A549 (cell line): ENCODE data around the gene GNB1. TPM values are rescaled to one million over a fixed set of nuclear protein-coding genes. Genes with fewer than 3 reads are reported as not detected.

Experiments
- ATAC-seq, 2 experiments: fragments of 200-7000 bp in 1 of 2; fragments of >200 bp in 1 of 2; cut with Nextera tagmentation in 1 of 2; cut with Tn5 transposase in 1 of 2; 3 replicates each; pipeline versions ENCODE4 v1.8.0 to v1.9.1; 2018 to 2020; ENCODE audit warnings: mild to moderate bottlenecking in 1 of 2, moderate library complexity in 1 of 2
- CTCF ChIA-PET: fragments of 300-600 bp; sonication (Branson Sonifier 250); formaldehyde crosslinking; extraction: SDS; loops from one replicate; lab custom pipeline; 2021; ENCODE audit warnings: antibody characterized with exemption, inconsistent platforms; lab: Yijun Ruan, JAX
- POLR2A ChIA-PET: fragments of 350-600 bp; formaldehyde crosslinking; extraction: SDS; loops from one replicate; lab custom pipeline; 2021; ENCODE audit warnings: antibody characterized with exemption, inconsistent platforms; lab: Yijun Ruan, JAX
- DNase-seq, 2 experiments: peaks; one replicate each; pipeline versions ENCODE4 v3.0.0 to v3.0.0-alpha.2; 2011 to 2016; ENCODE audit warnings: low read depth in 1 of 2, low spot score in 1 of 2
- FAIRE-seq: peaks from 2 replicates; lab custom pipeline; 2011; peaks lifted over from hg19 to GRCh38; lab: Jason Lieb, UNC
- H3K27ac ChIP-seq, 2 experiments: fragments of >200 bp; sonication (Bioruptor Twin); formaldehyde crosslinking; 3 replicates each; pipeline ENCODE4 v1.5.1; 2016 to 2017
- H3K4me1 ChIP-seq: fragments of >200 bp; sonication (Bioruptor Twin); formaldehyde crosslinking; 3 replicates; pipeline ENCODE4 v1.6.1; 2016
- H3K4me2 ChIP-seq: fragments of >200 bp; sonication (Bioruptor Twin); formaldehyde crosslinking; 3 replicates; pipeline ENCODE4 v1.6.1; 2016
- H3K4me3 ChIP-seq: fragments of >200 bp; sonication (Bioruptor Twin); formaldehyde crosslinking; 3 replicates; pipeline ENCODE4 v1.5.1; 2016
- H3K9me3 ChIP-seq: fragments of >200 bp; sonication (Bioruptor Twin); formaldehyde crosslinking; 3 replicates; pipeline ENCODE4 v1.6.1; 2016
- CBX2 ChIP-seq: fragments of 200-600 bp; sonication (generic); IDR thresholded peaks from 2 replicates; pipeline ENCODE4 v1.6.1; 2016; ENCODE audit warnings: low read depth, mild to moderate bottlenecking, borderline replicate concordance
- CBX8 ChIP-seq: fragments of 200-600 bp; sonication (generic); IDR thresholded peaks from 2 replicates; pipeline ENCODE4 v1.6.1; 2016
- CHD4 ChIP-seq: fragments of 200-600 bp; sonication (generic); IDR thresholded peaks from 2 replicates; pipeline ENCODE4 v1.6.1; 2016; ENCODE audit warnings: antibody characterized with exemption, mild to moderate bottlenecking, borderline replicate concordance
- CTCF ChIP-seq: fragments of >200 bp; sonication (Bioruptor Twin); formaldehyde crosslinking; IDR thresholded peaks from 3 replicates; pipeline ENCODE4 v1.5.1; 2016
- EHMT2 ChIP-seq: fragments of 200-600 bp; sonication (generic); IDR thresholded peaks from 2 replicates; pipeline ENCODE4 v1.6.1; 2016; ENCODE audit warnings: antibody characterized with exemption, low read depth, mild to moderate bottlenecking, moderate library complexity
- FOSB ChIP-seq: fragments of 250-450 bp; sonication (Bioruptor Pico); IDR thresholded peaks from 2 replicates; pipeline ENCODE4 v1.5.0; 2020; ENCODE audit warnings: mild to moderate bottlenecking, moderate library complexity
- FOXS1 ChIP-seq: fragments of 250-450 bp; sonication (Bioruptor Pico); IDR thresholded peaks from 2 replicates; pipeline ENCODE4 v1.5.0; 2020; ENCODE audit warnings: mild to moderate bottlenecking, moderate library complexity
- JUN ChIP-seq, 2 experiments: fragments of >200 bp; sonication (Bioruptor Twin); formaldehyde crosslinking; IDR thresholded peaks; 2 replicates in 1 of 2; 3 replicates in 1 of 2; pipeline ENCODE4 v1.6.1; 2016 to 2017
- PHF8 ChIP-seq: fragments of 200-600 bp; sonication (generic); IDR thresholded peaks from 2 replicates; pipeline ENCODE4 v1.6.1; 2016; ENCODE audit warnings: low read depth, mild to moderate bottlenecking, antibody characterized with exemption, moderate library complexity, borderline replicate concordance
- POLR2AphosphoS2 ChIP-seq: conservative IDR thresholded peaks from 2 replicates; pipeline ENCODE4 v1.6.1; 2012; ENCODE audit warnings: low read length, improper control_type of control experiment, inconsistent platforms
- RCOR1 ChIP-seq: fragments of 150-350 bp; IDR thresholded peaks from 2 replicates; pipeline ENCODE4 v1.6.1; 2014; ENCODE audit warnings: antibody characterized with exemption, low read length, low read depth
- SMC3 ChIP-seq: fragments of >200 bp; sonication (Bioruptor Twin); formaldehyde crosslinking; IDR thresholded peaks from 3 replicates; pipeline ENCODE4 v1.6.1; 2018; ENCODE audit warnings: inconsistent platforms
- TP53 ChIP-seq: fragments of 250-450 bp; sonication (Bioruptor Pico); IDR thresholded peaks from 2 replicates; pipeline ENCODE4 v1.5.0; 2021; ENCODE audit warnings: mild to moderate bottlenecking, moderate library complexity
- WGBS: methylation state at CpG from one replicate; pipeline ENCODE4 v1.1.6; 2017; ENCODE audit errors: missing lambda C conversion rate; 5-methylcytosine and 5-hydroxymethylcytosine counted together
- polyA plus RNA-seq, 4 experiments: library from polyadenylated mRNA; depleted of rRNA in 3 of 4; stranded (reverse); fragments of >200 nt; fragmentation: RNase III in 1 of 4; extraction: RNeasy Plus Mini Kit Qiagen cat#74134 plus additional on column Dnase treatment in 1 of 4; gene quantifications; 2 replicates in 3 of 4; 3 replicates in 1 of 4; pipeline ENCODE4 v1.2.3, GENCODE V29; 2011 to 2017
- TF ChIP-seq, protein P1 (sequence below): IDR thresholded peaks from 2 replicates; pipeline ENCODE4 v1.6.1; 2012
- TF ChIP-seq, protein P2 (sequence below): fragments of 150-350 bp; IDR thresholded peaks from 2 replicates; pipeline ENCODE4 v1.6.1; 2014; ENCODE audit warnings: low read depth, mild to moderate bottlenecking, low read length
- TF ChIP-seq, protein P3 (sequence below): fragments of 450-650 bp; IDR thresholded peaks from 2 replicates; pipeline ENCODE4 v1.6.1; 2014; ENCODE audit warnings: antibody characterized with exemption
- TF ChIP-seq, protein P4 (sequence below): fragments of >200 bp; sonication (Bioruptor Twin); formaldehyde crosslinking; IDR thresholded peaks from 2 replicates; pipeline ENCODE4 v1.6.1; 2016

Gene GNB1
- polyA plus RNA-seq, 2 of the 4 experiments (the other 2 are of a cell fraction): 159 to 270 TPM

GRCh38 chr1:1799716-1800115 is 91.2 kb downstream of the GNB1 start:
- no peaks in the 10 kb centered on the region for H3K9me3 ChIP-seq
- no peak for DNase-seq
- 93% methylated on average over 5 of the region's 5 CpGs for WGBS
- no peak overlapping the region for H3K27ac ChIP-seq
- no peak overlapping the region for H3K4me2 ChIP-seq
- ATAC-seq: no peak
- TF ChIP-seq PHF8: no peak
- no peak for TF ChIP-seq FOXS1
- TF ChIP-seq, protein P1, sequence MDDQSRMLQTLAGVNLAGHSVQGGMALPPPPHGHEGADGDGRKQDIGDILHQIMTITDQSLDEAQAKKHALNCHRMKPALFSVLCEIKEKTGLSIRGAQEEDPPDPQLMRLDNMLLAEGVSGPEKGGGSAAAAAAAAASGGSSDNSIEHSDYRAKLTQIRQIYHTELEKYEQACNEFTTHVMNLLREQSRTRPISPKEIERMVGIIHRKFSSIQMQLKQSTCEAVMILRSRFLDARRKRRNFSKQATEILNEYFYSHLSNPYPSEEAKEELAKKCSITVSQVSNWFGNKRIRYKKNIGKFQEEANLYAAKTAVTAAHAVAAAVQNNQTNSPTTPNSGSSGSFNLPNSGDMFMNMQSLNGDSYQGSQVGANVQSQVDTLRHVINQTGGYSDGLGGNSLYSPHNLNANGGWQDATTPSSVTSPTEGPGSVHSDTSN: no peak
- no peak for TF ChIP-seq POLR2AphosphoS2
- TF ChIP-seq FOSB (CRISPR knock-in tag): no peak
- no peak for TF ChIP-seq RCOR1
- TF ChIP-seq EHMT2: no peak
- no peak for TF ChIP-seq JUN (IDR thresholded peaks at IDR 0.05)
- no peak for TF ChIP-seq SMC3
- TF ChIP-seq, protein P2, sequence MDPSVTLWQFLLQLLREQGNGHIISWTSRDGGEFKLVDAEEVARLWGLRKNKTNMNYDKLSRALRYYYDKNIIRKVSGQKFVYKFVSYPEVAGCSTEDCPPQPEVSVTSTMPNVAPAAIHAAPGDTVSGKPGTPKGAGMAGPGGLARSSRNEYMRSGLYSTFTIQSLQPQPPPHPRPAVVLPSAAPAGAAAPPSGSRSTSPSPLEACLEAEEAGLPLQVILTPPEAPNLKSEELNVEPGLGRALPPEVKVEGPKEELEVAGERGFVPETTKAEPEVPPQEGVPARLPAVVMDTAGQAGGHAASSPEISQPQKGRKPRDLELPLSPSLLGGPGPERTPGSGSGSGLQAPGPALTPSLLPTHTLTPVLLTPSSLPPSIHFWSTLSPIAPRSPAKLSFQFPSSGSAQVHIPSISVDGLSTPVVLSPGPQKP: no peak
- no peak for TF ChIP-seq CBX8
- no peaks in the 10 kb centered on the region for H3K4me1 ChIP-seq
- no peak overlapping the region for H3K4me3 ChIP-seq
- CTCF ChIA-PET: no interaction called here
- FAIRE-seq: no peak
- POLR2A ChIA-PET: no interaction called here

GRCh38 chr1:1797731-1798341 is 93.1 kb downstream of the GNB1 start:
- WGBS: 98% methylated on average over 11 of the region's 11 CpGs
- no peak overlapping the region for H3K27ac ChIP-seq
- no peak for ATAC-seq
- no peaks in the 10 kb centered on the region for H3K4me1 ChIP-seq
- FAIRE-seq: no peak
- H3K9me3 ChIP-seq: no peaks in the 10 kb centered on the region
- CTCF ChIA-PET: interaction anchor here (1.0 kb wide), 1 partner anchor 108 kb away, joined by 3 read pairs; no protein-coding TSS in a partner anchor
- no peak overlapping the region for H3K4me2 ChIP-seq
- no peak for TF ChIP-seq PHF8
- no peak for TF ChIP-seq CBX2
- TF ChIP-seq, protein P3, sequence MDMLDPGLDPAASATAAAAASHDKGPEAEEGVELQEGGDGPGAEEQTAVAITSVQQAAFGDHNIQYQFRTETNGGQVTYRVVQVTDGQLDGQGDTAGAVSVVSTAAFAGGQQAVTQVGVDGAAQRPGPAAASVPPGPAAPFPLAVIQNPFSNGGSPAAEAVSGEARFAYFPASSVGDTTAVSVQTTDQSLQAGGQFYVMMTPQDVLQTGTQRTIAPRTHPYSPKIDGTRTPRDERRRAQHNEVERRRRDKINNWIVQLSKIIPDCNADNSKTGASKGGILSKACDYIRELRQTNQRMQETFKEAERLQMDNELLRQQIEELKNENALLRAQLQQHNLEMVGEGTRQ: no peak
- TF ChIP-seq, protein P2: no peak
- TF ChIP-seq TP53: no peak
- no peak for TF ChIP-seq CTCF
- no peak for TF ChIP-seq CHD4
- TF ChIP-seq, protein P4, sequence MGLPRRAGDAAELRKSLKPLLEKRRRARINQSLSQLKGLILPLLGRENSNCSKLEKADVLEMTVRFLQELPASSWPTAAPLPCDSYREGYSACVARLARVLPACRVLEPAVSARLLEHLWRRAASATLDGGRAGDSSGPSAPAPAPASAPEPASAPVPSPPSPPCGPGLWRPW: no peak
- H3K4me3 ChIP-seq: no peak overlapping the region
- POLR2A ChIA-PET: no interaction called here
- DNase-seq: no peak
